Transverse colon (tissue), 4 donors: ENCODE measurements around the gene ZCCHC7. TPM values are rescaled to one million over a fixed set of nuclear protein-coding genes. Genes with fewer than 3 reads are reported as not detected.

Experiments used
- DNase-seq: peaks from one replicate; pipeline ENCODE4 v3.0.0-alpha.2; 2019
- H3K27ac ChIP-seq, 4 donors: fragments of 200-600 bp; sonication (generic); 2 replicates each; pipeline ENCODE4 v1.5.1; 2016 to 2018; ENCODE audit warnings: inconsistent platforms in 4 of 4
- H3K27me3 ChIP-seq: fragments of 200-600 bp; sonication (generic); 2 replicates; pipeline ENCODE4 v1.5.1; 2017; ENCODE audit warnings: inconsistent platforms
- H3K36me3 ChIP-seq, 4 donors: fragments of 200-600 bp; sonication (generic); 2 replicates each; pipeline ENCODE4 v1.5.1; 2017 to 2019; ENCODE audit warnings: inconsistent platforms in 4 of 4
- H3K4me1 ChIP-seq, 4 donors: fragments of 200-600 bp; sonication (generic); 2 replicates each; pipeline ENCODE4 v1.5.1; 2017 to 2020; ENCODE audit warnings: inconsistent platforms in 4 of 4
- H3K4me3 ChIP-seq, 4 donors: fragments of 200-600 bp; sonication (generic); 1 replicate in 1 of 4; 2 replicates in 3 of 4; pipeline versions ENCODE4 v1.5.1 to v1.6.1; 2017 to 2019; ENCODE audit warnings: inconsistent platforms in 4 of 4
- H3K9me3 ChIP-seq, 2 donors: fragments of 200-600 bp; sonication (generic); 2 replicates each; pipeline ENCODE4 v1.5.1; 2017 to 2019; ENCODE audit warnings: inconsistent platforms in 2 of 2
- CTCF ChIP-seq, 5 experiments: fragments of 200-600 bp in 3 of 5; fragments of 450-650 bp in 2 of 5; sonication (generic) in 3 of 5; IDR thresholded peaks; 1 replicate in 2 of 5; 2 replicates in 3 of 5; pipeline ENCODE4 v1.5.1; 2016 to 2017; ENCODE audit warnings: antibody characterized with exemption in 5 of 5, inconsistent platforms in 3 of 5, mild to moderate bottlenecking in 2 of 5, moderate library complexity in 1 of 5
- EP300 ChIP-seq: sonication (generic); formaldehyde crosslinking; IDR thresholded peaks from one replicate; pipeline ENCODE4 v1.6.1; 2017; ENCODE audit warnings: antibody characterized with exemption, low read depth
- POLR2A ChIP-seq: fragments of 450-650 bp; IDR thresholded peaks from one replicate; pipeline ENCODE4 v1.6.1; 2016; ENCODE audit warnings: antibody characterized with exemption, mild to moderate bottlenecking, moderate library complexity
- POLR2AphosphoS5 ChIP-seq, 3 donors: sonication (generic); formaldehyde crosslinking; IDR thresholded peaks; one replicate each; pipeline ENCODE4 v1.6.1; 2016; ENCODE audit warnings: antibody characterized with exemption in 3 of 3
- WGBS, 2 donors: methylation state at CpG; one replicate each; pipeline ENCODE4 v1.1.5; 2018; ENCODE audit warnings: low coverage in 1 of 2; 5-methylcytosine and 5-hydroxymethylcytosine counted together
- in situ Hi-C, 4 donors: fragments of 200-750 bp; cut with MboI; loops; one replicate each; pipeline versions ENCODE4 v1.15.0 to v1.15.1; 2017; ENCODE audit warnings: low sequenced_read_pairs in 3 of 4, low pct_ligation_motif_present in 1 of 4, low pct_unique_long_range_greater_than_20kb in 1 of 4
- intact Hi-C: fragments of 100-400 bp; cut with DNase I; formaldehyde crosslinking; loops from one replicate; pipeline ENCODE4 v1.15.1; 2023; ENCODE audit warnings: low total_unique reads
- total RNA-seq, 4 donors: library from RNA; depleted of rRNA; stranded (reverse); fragments of >200 nt; gene quantifications; one replicate each; pipeline ENCODE4 v1.1.0, GENCODE V29; 2016

ZCCHC7 gene
- total RNA-seq, 4 donors from 2014 or later: 13.2 to 43.0 (median 16.5) TPM

GRCh38 chr9:37374892-37375291 lies 254.5 kb downstream of the ZCCHC7 start:
- in situ Hi-C loops: loop anchor here in 1 of 4 donors (25.0 kb wide), 1 partner anchor 513 kb away; no protein-coding TSS in a partner anchor
- Histone ChIP-seq H3K27me3 (no peaks in the 10 kb centered on the region), H3K36me3 (no peaks in the 10 kb centered on the region), H3K27ac (no peak overlapping the region), H3K4me1 (no peaks in the 10 kb centered on the region), H3K4me3 (no peak overlapping the region), H3K9me3 (no peaks in the 10 kb centered on the region)
- 70 to 84% methylated on average over 3 to 6 of the region's 6 CpGs for WGBS, 2 donors
- no peak for DNase-seq
- TF ChIP-seq EP300 (no peak), CTCF (IDR thresholded peaks at IDR 0.05) (no peak)
- intact Hi-C loops: no loop called here

GRCh38 chr9:37377688-37378612 lies 257.6 kb downstream of the ZCCHC7 start:
- WGBS, 2 donors: 68 to 73% methylated on average over 3 to 13 of the region's 13 CpGs
- Histone ChIP-seq H3K4me1 (no peaks in the 10 kb centered on the region), H3K36me3 (no peaks in the 10 kb centered on the region), H3K9me3 (no peaks in the 10 kb centered on the region), H3K27me3 (no peaks in the 10 kb centered on the region), H3K27ac (no peak overlapping the region), H3K4me3 (no peak overlapping the region)
- in situ Hi-C loops: no loop called here
- TF ChIP-seq CTCF (IDR thresholded peaks at IDR 0.05) (no peak), EP300 (no peak)
- intact Hi-C loops: no loop called here
- DNase-seq: no peak

GRCh38 chr9:37378613-37379004 lies 258.2 kb downstream of the ZCCHC7 start:
- in situ Hi-C loops (no loop called here), intact Hi-C loops (no loop called here)
- Histone ChIP-seq H3K27ac (no peak overlapping the region), H3K27me3 (no peaks in the 10 kb centered on the region), H3K4me3 (no peak overlapping the region), H3K4me1 (no peaks in the 10 kb centered on the region), H3K36me3 (no peaks in the 10 kb centered on the region), H3K9me3 (no peaks in the 10 kb centered on the region)
- 73% methylated on average over 19 of the region's 19 CpGs; no CpG with 5 or more reads in 1 of the 2 donors for WGBS, 2 donors
- TF ChIP-seq EP300 (no peak), CTCF (IDR thresholded peaks at IDR 0.05) (no peak), POLR2AphosphoS5 (IDR thresholded peaks at IDR 0.05) (no peak), POLR2A (no peak)
- no peak for DNase-seq

GRCh38 chr9:37379835-37380234 lies 259.5 kb downstream of the ZCCHC7 start:
- intact Hi-C loops: no loop called here
- 75 to 81% methylated on average over 2 of the region's 2 CpGs for WGBS, 2 donors
- Histone ChIP-seq H3K27ac (no peak overlapping the region), H3K4me3 (no peak overlapping the region), H3K4me1 (no peaks in the 10 kb centered on the region), H3K9me3 (no peaks in the 10 kb centered on the region), H3K36me3 (no peaks in the 10 kb centered on the region), H3K27me3 (no peaks in the 10 kb centered on the region)
- TF ChIP-seq EP300: no peak
- in situ Hi-C loops: no loop called here
- DNase-seq: no peak

- DNase-seq: no peak
- Histone ChIP-seq H3K27me3 (no peaks in the 10 kb centered on the region), H3K4me1 (no peaks in the 10 kb centered on the region), H3K36me3 (no peaks in the 10 kb centered on the region), H3K9me3 (no peaks in the 10 kb centered on the region), H3K27ac (no peak overlapping the region), H3K4me3 (no peak overlapping the region)
- intact Hi-C loops (no loop called here), in situ Hi-C loops (no loop called here)
- 82 to 84% methylated on average over 9 of the region's 9 CpGs for WGBS, 2 donors
- no peak for TF ChIP-seq POLR2A
- no peak for TF ChIP-seq EP300
- TF ChIP-seq CTCF (IDR thresholded peaks at IDR 0.05): no peak
- no peak for TF ChIP-seq POLR2AphosphoS5 (IDR thresholded peaks at IDR 0.05)
Measured at GRCh38 chr9:37380570-37380969, 260.2 kb downstream of the ZCCHC7 start.
